Upper lobe of left lung (tissue), 6 donors: ENCODE measurements around the gene MBLAC2. TPM values are rescaled to one million over a fixed set of nuclear protein-coding genes. Genes with fewer than 3 reads are reported as not detected.
A peak's percentile ranks its signal among the peaks of the same experiment; 100 is the strongest.

Source experiments
- ATAC-seq, 2 donors: fragments of 200-7000 bp; cut with Tn5 transposase; one replicate each; pipeline ENCODE4 v1.9.1; 2022; ENCODE audit warnings: mild to moderate bottlenecking in 2 of 2, moderate library complexity in 2 of 2; ENCODE audit not compliant: low FRiP score in 2 of 2
- DNase-seq, 2 donors: peaks; one replicate each; pipeline ENCODE4 v3.0.0-alpha.2; 2019 to 2020
- H3K27ac ChIP-seq, 4 donors: fragments of 200-600 bp; sonication (generic); one replicate each; pipeline ENCODE4 v1.5.1; 2016 to 2019
- H3K27me3 ChIP-seq, 4 donors: fragments of 200-600 bp; sonication (generic); one replicate each; pipeline ENCODE4 v1.5.1; 2017 to 2019
- H3K36me3 ChIP-seq, 4 donors: fragments of 200-600 bp; sonication (generic); one replicate each; pipeline ENCODE4 v1.5.1; 2016 to 2019
- H3K4me1 ChIP-seq, 4 donors: fragments of 200-600 bp; sonication (generic); one replicate each; pipeline ENCODE4 v1.5.1; 2018 to 2019
- H3K4me3 ChIP-seq, 4 donors: fragments of 200-600 bp; sonication (generic); one replicate each; pipeline ENCODE4 v1.5.1; 2017 to 2019; ENCODE audit warnings: mild to moderate bottlenecking in 2 of 4, moderate library complexity in 1 of 4
- H3K9me3 ChIP-seq, 4 donors: fragments of 200-600 bp; sonication (generic); one replicate each; pipeline ENCODE4 v1.5.1; 2018 to 2019
- EP300 ChIP-seq, 4 donors: sonication (generic); formaldehyde crosslinking; IDR thresholded peaks; one replicate each; pipeline ENCODE4 v1.5.1; 2017; ENCODE audit warnings: antibody characterized with exemption in 4 of 4, control low read depth in 2 of 4
- POLR2A ChIP-seq, 4 donors: fragments of 450-650 bp; IDR thresholded peaks; one replicate each; pipeline ENCODE4 v1.5.1; 2016 to 2017; ENCODE audit warnings: antibody characterized with exemption in 4 of 4, mild to moderate bottlenecking in 2 of 4
- POLR2AphosphoS5 ChIP-seq, 2 donors: sonication (generic); formaldehyde crosslinking; IDR thresholded peaks; one replicate each; pipeline ENCODE4 v1.5.1; 2017; ENCODE audit warnings: antibody characterized with exemption in 2 of 2
- WGBS, 2 donors: methylation state at CpG; one replicate each; pipeline ENCODE4 v1.1.5; 2017 to 2018; 5-methylcytosine and 5-hydroxymethylcytosine counted together
- total RNA-seq, 6 donors: library from RNA; depleted of rRNA in 4 of 6; stranded (reverse); fragments of >200 nt in 4 of 6; gene quantifications; one replicate each; pipeline versions ENCODE4 v1.1.0 to v1.2.1, GENCODE V29; 2016 to 2021
- TF ChIP-seq, protein P1 (sequence below), 6 experiments: fragments of 450-650 bp in 4 of 6; fragments of 200-600 bp in 2 of 6; sonication (generic) in 2 of 6; IDR thresholded peaks; one replicate each; pipeline ENCODE4 v1.5.1; 2016 to 2019; ENCODE audit warnings: antibody characterized with exemption in 6 of 6
- donor health status: DM: no; HTN: no; CAD: no; lungs with moderate emphysema.
- donor health status: DM: no; HTN: yes; CAD: no; lungs with severe emphysema.

The MBLAC2 gene
- total RNA-seq, 6 donors from 2014 or later, result 1.8 to 6.6 (median 5.0) TPM

DNA sequence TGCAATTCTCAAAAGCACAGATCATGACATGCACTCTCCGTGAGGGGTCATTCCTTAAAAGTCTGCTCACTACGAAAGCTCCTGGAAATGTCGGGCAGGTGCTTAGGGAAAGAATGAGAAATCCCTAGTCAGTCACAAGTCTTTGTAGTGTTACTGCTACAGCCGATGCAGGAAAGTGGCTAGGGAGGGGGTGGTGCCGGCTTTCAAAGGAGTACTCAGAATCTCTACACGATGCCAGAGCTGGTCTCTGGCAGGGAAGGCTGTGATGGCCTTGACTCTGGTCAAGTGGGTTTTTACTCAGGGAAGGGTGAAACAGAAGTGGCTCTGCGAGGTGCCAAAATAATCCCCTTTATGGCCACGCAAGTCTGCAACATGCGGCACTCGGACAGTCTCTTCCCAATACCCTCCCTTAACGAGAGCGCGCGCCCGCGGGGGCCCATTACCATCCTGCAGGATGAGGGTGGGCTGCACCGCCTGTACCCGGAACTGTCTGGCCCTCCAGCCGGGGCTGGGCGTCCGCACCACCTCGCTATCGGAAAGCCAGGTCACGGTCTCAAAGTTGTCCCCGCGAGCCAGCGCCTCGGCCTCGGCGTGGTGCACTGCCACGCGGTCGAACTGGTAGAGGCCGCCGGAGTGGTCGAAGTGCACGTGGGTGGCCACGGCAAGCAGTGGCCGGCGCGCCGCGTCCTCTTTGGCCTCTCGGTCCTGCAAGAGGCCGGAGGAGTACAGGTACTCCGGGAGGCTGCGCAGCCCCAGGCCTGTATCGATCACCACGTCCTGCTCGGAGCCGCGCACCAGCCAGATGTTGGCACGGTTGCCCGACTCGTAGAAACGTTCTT, 956 bp downstream of the MBLAC2 start:
- H3K27ac ChIP-seq, result peak overlapping the region; percentile 29 to 87 (median 68)
- H3K36me3 ChIP-seq, result no peaks in the 10 kb centered on the region
- no peaks in the 10 kb centered on the region for H3K9me3 ChIP-seq
- TF ChIP-seq POLR2AphosphoS5 (IDR thresholded peaks at IDR 0.05), result no peak
- TF ChIP-seq EP300 (IDR thresholded peaks at IDR 0.05), result no peak
- TF ChIP-seq, protein P1, sequence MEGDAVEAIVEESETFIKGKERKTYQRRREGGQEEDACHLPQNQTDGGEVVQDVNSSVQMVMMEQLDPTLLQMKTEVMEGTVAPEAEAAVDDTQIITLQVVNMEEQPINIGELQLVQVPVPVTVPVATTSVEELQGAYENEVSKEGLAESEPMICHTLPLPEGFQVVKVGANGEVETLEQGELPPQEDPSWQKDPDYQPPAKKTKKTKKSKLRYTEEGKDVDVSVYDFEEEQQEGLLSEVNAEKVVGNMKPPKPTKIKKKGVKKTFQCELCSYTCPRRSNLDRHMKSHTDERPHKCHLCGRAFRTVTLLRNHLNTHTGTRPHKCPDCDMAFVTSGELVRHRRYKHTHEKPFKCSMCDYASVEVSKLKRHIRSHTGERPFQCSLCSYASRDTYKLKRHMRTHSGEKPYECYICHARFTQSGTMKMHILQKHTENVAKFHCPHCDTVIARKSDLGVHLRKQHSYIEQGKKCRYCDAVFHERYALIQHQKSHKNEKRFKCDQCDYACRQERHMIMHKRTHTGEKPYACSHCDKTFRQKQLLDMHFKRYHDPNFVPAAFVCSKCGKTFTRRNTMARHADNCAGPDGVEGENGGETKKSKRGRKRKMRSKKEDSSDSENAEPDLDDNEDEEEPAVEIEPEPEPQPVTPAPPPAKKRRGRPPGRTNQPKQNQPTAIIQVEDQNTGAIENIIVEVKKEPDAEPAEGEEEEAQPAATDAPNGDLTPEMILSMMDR (IDR thresholded peaks at IDR 0.05), result no peak
- no peak for TF ChIP-seq POLR2A (IDR thresholded peaks at IDR 0.05)
- peaks cover 8 to 27% (median 16%) of the 10 kb centered on the region in 4 donors for H3K4me1 ChIP-seq
- H3K27me3 ChIP-seq, result no peaks in the 10 kb centered on the region
- DNase-seq, result peak; percentile 47 to 92
- H3K4me3 ChIP-seq, result peak overlapping the region; percentile 50 to 98 (median 65)
- peak; percentile 60 to 62 for ATAC-seq
- 0 to 7% methylated on average over 6 to 42 of the region's 56 CpGs for WGBS, 2 donors

DNA sequence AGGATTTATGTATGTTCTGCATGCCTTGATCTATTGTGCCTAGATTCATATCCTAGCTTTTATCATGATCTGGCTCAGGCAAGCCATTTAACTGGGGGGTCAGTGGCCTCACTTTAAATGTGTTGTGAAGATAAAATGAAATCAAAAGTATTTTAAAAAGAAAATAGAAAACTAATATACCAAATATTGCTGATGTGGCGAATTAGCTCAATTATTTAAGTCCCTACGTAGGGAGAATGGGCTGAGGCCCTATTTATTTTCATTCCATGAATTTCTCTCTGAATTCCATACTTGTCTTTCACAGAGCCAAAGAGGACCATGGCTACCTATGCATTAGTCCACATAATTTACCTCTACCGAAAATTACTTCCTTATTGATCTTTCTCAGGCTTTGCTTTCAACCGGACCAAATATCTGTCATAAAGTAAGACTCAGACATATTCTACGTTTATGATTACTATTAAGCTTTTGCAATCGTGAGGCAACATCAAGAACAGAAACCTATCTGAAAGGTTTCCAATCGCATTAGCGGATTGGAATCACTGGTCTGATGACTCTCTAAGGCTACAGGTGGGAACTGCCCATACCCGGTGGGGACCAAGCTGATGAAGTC, 1.7 kb downstream of the MBLAC2 start:
- no peak for ATAC-seq
- TF ChIP-seq POLR2AphosphoS5 (IDR thresholded peaks at IDR 0.05) (no peak), EP300 (IDR thresholded peaks at IDR 0.05) (no peak), POLR2A (IDR thresholded peaks at IDR 0.05) (no peak)
- TF ChIP-seq, protein P1 (IDR thresholded peaks at IDR 0.05), result no peak
- Histone ChIP-seq H3K9me3 (no peaks in the 10 kb centered on the region), H3K4me1 (peaks cover 8 to 27% (median 16%) of the 10 kb centered on the region in 4 donors), H3K4me3 (peak overlapping the region; percentile 50 to 98 (median 65)), H3K27ac (no peak overlapping the region), H3K27me3 (no peaks in the 10 kb centered on the region), H3K36me3 (no peaks in the 10 kb centered on the region)
- WGBS, 2 donors, result 40 to 52% methylated on average over 9 of the region's 9 CpGs
- no peak for DNase-seq

- Histone ChIP-seq H3K36me3 (no peaks in the 10 kb centered on the region), H3K27me3 (no peaks in the 10 kb centered on the region), H3K4me3 (no peak overlapping the region), H3K27ac (no peak overlapping the region), H3K9me3 (no peaks in the 10 kb centered on the region), H3K4me1 (no peaks in the 10 kb centered on the region)
- TF ChIP-seq EP300 (IDR thresholded peaks at IDR 0.05) (no peak), POLR2AphosphoS5 (IDR thresholded peaks at IDR 0.05) (no peak), POLR2A (IDR thresholded peaks at IDR 0.05) (no peak)
- TF ChIP-seq, protein P1 (IDR thresholded peaks at IDR 0.05), result no peak
- 75 to 78% methylated on average over 4 of the region's 4 CpGs for WGBS, 2 donors
- no peak for DNase-seq
- no peak for ATAC-seq
Measured at GRCh38 chr5:90461288-90461687, 13.3 kb downstream of the MBLAC2 start.

GRCh38 chr5:90446961-90447360, 27.6 kb downstream of the MBLAC2 start:
- TF ChIP-seq POLR2A (IDR thresholded peaks at IDR 0.05) (no peak), EP300 (IDR thresholded peaks at IDR 0.05) (no peak), POLR2AphosphoS5 (IDR thresholded peaks at IDR 0.05) (no peak)
- TF ChIP-seq, protein P1 (IDR thresholded peaks at IDR 0.05), result no peak
- no peaks in the 10 kb centered on the region for H3K36me3 ChIP-seq
- no peaks in the 10 kb centered on the region for H3K27me3 ChIP-seq
- DNase-seq (no peak), ATAC-seq (no peak)
- H3K9me3 ChIP-seq, result no peaks in the 10 kb centered on the region
- no peak overlapping the region for H3K4me3 ChIP-seq
- no peak overlapping the region for H3K27ac ChIP-seq
- no peaks in the 10 kb centered on the region for H3K4me1 ChIP-seq
